HepG2 (cell line): ENCODE measurements around the gene PLCB4.

Experiments used
- JUN ChIP-seq: sonication (generic); formaldehyde crosslinking; IDR thresholded peaks from 2 replicates; pipeline ENCODE4 v1.4.0; 2020; ENCODE audit warnings: mild to moderate bottlenecking, missing genetic modification reagents
- POLR2AphosphoS5 ChIP-seq: IDR thresholded peaks from 2 replicates; pipeline ENCODE4 v1.6.1; 2012; ENCODE audit warnings: low read depth, low read length
- RERE ChIP-seq: IDR thresholded peaks from 2 replicates; pipeline ENCODE4 v1.6.1; 2016; ENCODE audit warnings: low read depth, missing genetic modification reagents, missing compliant biosample characterization
- TFDP2 ChIP-seq: sonication (generic); formaldehyde crosslinking; IDR thresholded peaks from 2 replicates; pipeline ENCODE4 v1.4.0; 2020; ENCODE audit warnings: missing genetic modification reagents
- ZNF644 ChIP-seq: IDR thresholded peaks from 2 replicates; pipeline ENCODE4 v1.6.1; 2016; ENCODE audit warnings: low read depth
- ZNF709 ChIP-seq: sonication (generic); formaldehyde crosslinking; IDR thresholded peaks from 2 replicates; pipeline ENCODE4 v1.5.0; 2020; ENCODE audit warnings: mild to moderate bottlenecking, missing genetic modification reagents

- no peak for TF ChIP-seq ZNF709 (CRISPR knock-in tag)
- no peak for TF ChIP-seq POLR2AphosphoS5
- no peak for TF ChIP-seq JUN (CRISPR knock-in tag)
- TF ChIP-seq ZNF644 (CRISPR knock-in tag) = no peak
- TF ChIP-seq TFDP2 (CRISPR knock-in tag) = no peak
- no peak for TF ChIP-seq RERE (CRISPR knock-in tag)
Measured at GRCh38 chr20:9280666-9281065, 211.8 kb downstream of the PLCB4 start.
